GM21381 (cell line): ENCODE results near the gene B4GALT4.
"Not testable (repeated sequence)": the region's sequence is repeated elsewhere in the genome, so short reads cannot be mapped to it uniquely, and the experiment has no call there.

Experiments
- ATAC-seq: cut with Tn5 transposase; IDR thresholded peaks from one replicate; pipeline ENCODE4 v1.9.1; 2021; ENCODE audit warnings: mild to moderate bottlenecking, moderate library complexity; ENCODE audit not compliant: unreplicated experiment

Gene B4GALT4

GRCh38 chr3:119205685-119206084 is 35.0 kb downstream of the B4GALT4 start:
- no peak for ATAC-seq

- no peak for ATAC-seq
These were observed 35.5 kb downstream of the B4GALT4 start for GRCh38 chr3:119205209-119205608.

DNA sequence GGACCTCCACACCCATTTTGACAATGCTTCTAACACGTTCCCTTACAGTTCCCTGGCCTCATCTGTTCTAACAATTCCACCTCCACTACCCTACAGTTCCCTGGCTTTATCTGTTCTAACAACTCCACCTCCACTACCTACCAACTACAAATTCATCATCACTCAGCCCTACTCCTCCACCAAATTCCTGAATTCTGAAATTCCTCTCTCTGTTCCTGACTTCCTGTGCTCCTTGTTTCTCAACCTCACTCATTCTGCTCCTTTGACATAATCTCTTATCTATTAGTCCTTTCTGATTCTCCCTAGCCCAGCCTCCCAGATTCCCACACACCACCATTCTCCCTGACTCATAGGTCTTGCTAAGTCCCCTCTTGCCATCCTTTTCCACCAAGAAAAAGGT is 44.8 kb downstream of the B4GALT4 start:
- no peak for ATAC-seq

GRCh38 chr3:119195151-119195476 is 45.6 kb downstream of the B4GALT4 start:
- no peak for ATAC-seq

DNA sequence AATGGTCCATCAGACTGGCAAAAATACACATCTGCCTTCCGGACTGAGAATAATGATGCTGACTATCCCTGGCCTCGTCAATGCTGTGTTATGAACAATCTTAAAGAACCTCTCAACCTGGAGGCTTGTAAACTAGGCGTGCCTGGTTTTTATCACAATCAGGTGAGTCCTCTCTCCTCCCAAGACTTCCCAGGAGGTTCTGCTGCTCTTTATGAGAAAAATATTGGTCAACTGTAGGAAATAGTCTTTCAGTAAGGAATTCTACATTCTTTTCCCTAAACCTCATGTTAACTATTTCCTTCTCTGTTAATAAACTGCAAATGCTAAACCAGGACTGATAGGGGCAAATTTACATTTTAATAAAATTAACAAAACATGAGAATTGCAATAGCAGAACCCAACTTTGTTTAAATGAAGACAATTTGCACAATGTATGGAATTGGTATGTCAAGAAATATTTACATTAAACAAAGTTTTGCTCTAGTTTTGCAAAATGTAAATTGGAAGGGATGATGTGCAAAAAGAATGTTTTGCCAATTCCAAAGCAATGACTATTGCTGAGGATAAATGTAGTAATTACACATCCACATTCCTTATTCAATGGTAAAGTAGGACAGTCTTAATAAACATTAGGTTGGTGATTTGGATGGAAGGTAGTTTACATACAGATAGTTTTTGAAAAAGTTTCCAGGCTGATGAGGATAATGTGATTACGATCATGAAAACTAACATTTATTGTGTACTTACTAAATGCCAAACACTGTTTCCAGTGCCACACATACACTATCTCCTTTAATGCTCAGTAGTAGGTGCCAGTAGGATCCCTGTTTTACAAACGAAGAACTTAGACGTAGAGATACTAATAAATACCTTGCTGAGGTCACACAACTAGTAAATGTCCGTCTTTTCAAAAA is 46.2 kb downstream of the B4GALT4 start:
- no peak for ATAC-seq

DNA sequence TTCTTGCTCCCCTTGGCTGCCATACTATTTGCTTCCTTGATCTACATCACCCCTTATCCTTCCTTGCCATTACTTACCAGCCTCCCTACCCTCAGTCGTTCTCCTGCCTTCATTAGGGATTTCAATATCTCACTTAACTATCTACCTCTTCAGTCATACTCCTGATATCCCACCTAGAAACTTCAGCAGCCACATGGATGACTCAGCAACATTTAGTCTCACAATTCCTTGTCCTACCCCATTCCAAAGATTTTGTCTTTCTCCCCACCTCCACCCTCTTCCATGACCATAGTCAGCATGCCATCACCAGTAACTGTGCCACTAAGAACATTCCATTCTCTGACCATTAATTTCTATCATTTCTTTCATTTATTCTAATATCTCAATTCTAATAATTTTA is 48.9 kb downstream of the B4GALT4 start:
- no peak for ATAC-seq

DNA sequence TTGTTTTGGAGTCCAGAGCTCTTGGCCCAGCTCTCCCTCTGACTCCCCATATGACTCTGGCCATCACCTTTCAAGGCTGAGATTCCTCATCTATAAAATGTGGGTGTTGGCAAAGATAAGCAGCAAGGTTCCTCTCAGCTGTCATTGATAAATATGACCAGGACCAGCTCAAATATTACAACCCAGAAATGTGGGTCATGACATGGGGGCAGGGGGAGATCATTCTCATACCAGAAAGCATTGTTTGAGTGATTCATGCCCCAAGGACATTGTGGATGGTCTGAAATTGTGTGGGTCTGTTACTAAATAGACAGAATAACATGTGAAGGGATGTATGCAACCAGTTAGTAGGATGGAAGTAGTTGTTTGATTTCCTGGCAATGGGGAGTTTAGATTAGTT is 53.4 kb downstream of the B4GALT4 start:
- no peak for ATAC-seq

DNA sequence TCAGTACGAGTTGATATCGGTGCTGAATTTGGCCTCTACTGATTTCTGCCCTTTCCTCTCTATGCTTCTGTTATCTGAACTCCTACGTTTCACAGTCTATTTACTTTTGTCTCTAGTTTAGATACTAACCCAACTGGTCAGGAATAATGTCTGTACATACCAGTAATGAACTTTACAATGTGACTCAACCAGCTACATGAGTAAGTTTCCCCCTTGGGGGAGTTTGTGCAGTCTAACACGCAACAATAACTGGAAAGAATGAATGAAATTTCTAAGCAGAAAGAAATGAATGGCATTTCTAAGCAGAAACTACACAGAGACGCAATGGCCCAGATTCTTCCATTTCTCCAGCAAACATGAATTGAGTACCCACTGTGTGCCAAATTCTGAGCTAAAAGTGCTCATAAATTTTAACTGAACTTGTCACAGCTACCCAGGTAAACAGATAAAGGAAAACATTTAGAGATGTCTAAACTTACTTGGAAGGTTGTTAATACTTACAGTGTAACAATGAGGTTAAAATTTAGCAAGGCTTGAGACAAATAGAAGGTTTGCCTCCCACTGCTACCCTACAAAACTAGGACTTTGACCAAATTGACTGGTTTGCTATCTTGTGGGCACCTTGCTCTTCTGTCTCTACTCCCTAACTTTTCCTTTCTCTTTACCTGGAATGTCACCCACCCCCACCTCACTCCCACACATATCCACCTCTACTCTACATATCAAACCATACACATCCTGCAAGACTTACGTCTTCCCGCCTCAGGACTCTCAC is 55.7 kb downstream of the B4GALT4 start:
- no peak for ATAC-seq

GRCh38 chr3:119184111-119184510 is 56.6 kb downstream of the B4GALT4 start:
- ATAC-seq, result no peak

DNA sequence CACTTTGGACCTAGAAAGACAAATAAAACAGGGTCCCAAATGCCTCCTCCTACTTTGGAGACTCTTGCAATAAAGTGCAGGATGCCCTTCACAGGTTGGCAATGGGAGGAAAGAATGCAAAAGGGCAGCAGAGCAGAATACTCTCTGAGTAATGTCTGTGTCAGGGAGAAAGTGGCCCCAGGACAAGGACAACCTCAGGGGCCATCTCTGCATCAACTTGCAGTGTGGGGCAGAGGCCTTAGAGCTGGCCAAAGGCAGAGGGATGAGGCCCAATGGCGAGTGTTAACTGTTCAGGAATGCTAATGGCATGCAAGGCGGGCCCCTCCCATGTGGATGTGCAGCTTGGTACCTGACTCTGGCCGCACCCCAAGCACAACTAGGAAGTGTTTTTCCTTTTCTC is 58.9 kb downstream of the B4GALT4 start:
- no peak for ATAC-seq

- no peak for ATAC-seq
These were observed 63.4 kb downstream of the B4GALT4 start for GRCh38 chr3:119177321-119177720.

DNA sequence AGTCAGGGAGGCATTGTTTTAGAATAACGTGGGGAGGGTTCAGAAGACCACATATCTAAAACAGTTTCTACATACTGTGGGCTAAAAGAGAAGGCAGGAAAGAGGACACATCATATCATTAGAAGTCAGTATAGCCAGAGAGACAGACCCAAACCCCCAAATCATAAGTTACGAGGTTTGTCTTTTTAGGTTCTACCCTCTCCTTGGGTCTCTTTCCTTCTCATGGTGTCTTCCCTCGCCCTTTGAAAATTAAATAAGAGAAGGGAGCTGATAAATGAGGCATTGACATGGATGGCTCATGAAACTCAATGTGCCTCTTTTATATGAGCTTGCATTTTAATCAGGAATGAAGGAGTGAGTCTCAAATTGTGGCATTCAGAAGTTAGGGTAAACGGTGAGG is 63.9 kb downstream of the B4GALT4 start:
- no peak for ATAC-seq

GRCh38 chr3:119175872-119176756 is 64.6 kb downstream of the B4GALT4 start:
- no peak for ATAC-seq

DNA sequence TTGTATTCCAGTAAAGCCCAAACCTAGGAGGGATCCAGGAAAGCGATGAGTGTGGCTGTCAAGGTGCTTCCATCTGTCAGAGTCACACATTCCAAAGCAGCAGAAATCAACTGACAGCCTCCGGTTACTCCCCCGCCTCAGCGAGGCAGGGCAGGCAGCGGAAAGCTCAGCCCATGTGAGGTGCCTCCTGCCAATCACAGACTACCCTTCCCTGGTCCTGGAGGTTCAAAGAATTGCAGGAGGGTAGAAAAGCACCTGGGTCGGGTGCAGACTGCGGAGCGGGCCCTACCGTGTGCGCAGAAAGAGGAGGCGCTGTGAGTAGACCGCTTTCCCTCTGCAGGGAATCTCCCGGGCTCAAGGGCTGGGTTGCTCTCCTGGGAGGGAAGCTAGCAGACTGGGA is 67.4 kb downstream of the B4GALT4 start, which contains the start of gene UPK1B:
TSS of gene UPK1B (plus strand) at position 274 of the 400 bp plus-strand sequence. CDS start 13,144 bp downstream, outside the sequence.
- no peak for ATAC-seq

DNA sequence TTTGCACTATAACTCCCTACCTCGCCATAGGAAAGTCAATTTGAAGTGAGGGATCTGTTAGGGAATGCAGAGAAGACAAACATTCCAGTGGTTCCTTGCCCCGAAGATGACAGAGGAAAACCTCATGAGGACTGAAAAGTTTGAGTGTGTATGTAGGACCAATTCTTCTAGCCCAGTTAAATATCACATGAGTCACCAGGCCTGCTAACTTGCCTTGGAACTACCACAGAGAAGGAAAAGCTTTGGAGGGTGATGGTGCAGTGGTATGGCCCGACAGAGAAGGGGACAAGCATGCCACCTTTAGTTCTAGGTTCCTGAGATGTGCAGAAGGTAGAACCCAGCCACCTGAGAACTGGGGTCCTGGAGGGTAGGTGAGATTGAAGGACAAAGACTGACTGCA is 69.9 kb downstream of the B4GALT4 start:
- no peak for ATAC-seq

GRCh38 chr3:119164745-119165144 is 75.9 kb downstream of the B4GALT4 start:
- not testable (repeated sequence) for ATAC-seq
